K562 (cell line): Measurements from ENCODE around the gene FN3K. TPM values are rescaled to one million over a fixed set of nuclear protein-coding genes. Genes with fewer than 3 reads are reported as not detected.

ENCODE experiments used
- ATF7 ChIP-seq: fragments of 450-650 bp; IDR thresholded peaks from 2 replicates; pipeline ENCODE4 v1.7.1; 2014; ENCODE audit warnings: mild to moderate bottlenecking, moderate library complexity
- CEBPB ChIP-seq: fragments of 450-650 bp; IDR thresholded peaks from 2 replicates; pipeline ENCODE4 v1.6.1; 2016; ENCODE audit warnings: missing genetic modification characterization, missing compliant biosample characterization
- CREB1 ChIP-seq, 2 experiments: sonication (generic) in 1 of 2; formaldehyde crosslinking in 1 of 2; IDR thresholded peaks; 2 replicates each; pipeline versions ENCODE4 v1.6.1 to v1.8.0; 2012 to 2022; ENCODE audit warnings: inconsistent platforms in 1 of 2, mild to moderate bottlenecking in 1 of 2, missing genetic modification reagents in 1 of 2, moderate library complexity in 1 of 2
- CTBP1 ChIP-seq: fragments of 450-650 bp; IDR thresholded peaks from 2 replicates; pipeline ENCODE4 v1.6.1; 2016; ENCODE audit warnings: borderline replicate concordance
- E2F6 ChIP-seq, 2 experiments: IDR thresholded peaks; 2 replicates each; pipeline ENCODE4 v1.6.1; 2011; ENCODE audit warnings: borderline replicate concordance in 1 of 2, control low read depth in 1 of 2, low read depth in 1 of 2, low read length in 1 of 2, mild to moderate bottlenecking in 1 of 2, mixed read lengths in 1 of 2, moderate library complexity in 1 of 2; ENCODE audit not compliant: insufficient read depth in 1 of 2, insufficient read length in 1 of 2, poor library complexity in 1 of 2, severe bottlenecking in 1 of 2; ENCODE audit errors: extremely low read depth in 1 of 2
- EGR1 ChIP-seq: fragments of 450-650 bp; conservative IDR thresholded peaks from 2 replicates; pipeline ENCODE4 v1.6.1; 2017; ENCODE audit warnings: mild to moderate bottlenecking
- FOS ChIP-seq: IDR thresholded peaks from 3 replicates; pipeline ENCODE4 v1.6.1; 2011; ENCODE audit not compliant: insufficient read length; ENCODE audit errors: extremely low read depth
- GMEB1 ChIP-seq: fragments of 250-450 bp; sonication (Bioruptor Pico); IDR thresholded peaks from 2 replicates; pipeline ENCODE4 v1.4.0; 2020; ENCODE audit warnings: mild to moderate bottlenecking
- KDM5B ChIP-seq: fragments of 200-600 bp; sonication (generic); IDR thresholded peaks from 2 replicates; pipeline ENCODE4 v1.6.1; 2012; ENCODE audit warnings: low read depth, mild to moderate bottlenecking, moderate library complexity, low read length, control low read depth, inconsistent platforms; ENCODE audit not compliant: insufficient replicate concordance
- MAX ChIP-seq: sonication (generic); formaldehyde crosslinking; IDR thresholded peaks from 2 replicates; pipeline ENCODE4 v1.9.0; 2022; ENCODE audit warnings: mild to moderate bottlenecking, missing genetic modification reagents
- POU5F1 ChIP-seq: fragments of 150-350 bp; IDR thresholded peaks from 2 replicates; pipeline ENCODE4 v1.6.1; 2014; ENCODE audit warnings: borderline replicate concordance, low read length, low read depth, mild to moderate bottlenecking; ENCODE audit not compliant: partially characterized antibody
- RB1 ChIP-seq: fragments of 450-650 bp; IDR thresholded peaks from 2 replicates; pipeline ENCODE4 v1.6.1; 2017; ENCODE audit warnings: low read depth, mild to moderate bottlenecking
- RFX5 ChIP-seq: IDR thresholded peaks from 2 replicates; pipeline ENCODE4 v1.6.1; 2011; ENCODE audit warnings: low read depth, mild to moderate bottlenecking, improper control_type of control experiment, low read length
- SUPT5H ChIP-seq: fragments of 450-650 bp; IDR thresholded peaks from 2 replicates; pipeline ENCODE4 v1.6.1; 2016
- TFE3 ChIP-seq: fragments of 450-650 bp; formaldehyde crosslinking; IDR thresholded peaks from 2 replicates; pipeline ENCODE4 v1.4.0; 2020; ENCODE audit warnings: mild to moderate bottlenecking, mixed read lengths
- ZKSCAN8 ChIP-seq: fragments of 200-800 bp; sonication (Bioruptor generic); IDR thresholded peaks from 2 replicates; pipeline ENCODE4 v1.6.1; 2016; ENCODE audit warnings: missing genetic modification characterization, missing compliant biosample characterization
- ZNF143 ChIP-seq: sonication (generic); formaldehyde crosslinking; IDR thresholded peaks from 2 replicates; pipeline ENCODE4 v1.9.0; 2022; ENCODE audit warnings: mild to moderate bottlenecking, missing genetic modification reagents
- ZNF274 ChIP-seq: IDR thresholded peaks from 2 replicates; pipeline ENCODE4 v1.6.1; 2011; ENCODE audit warnings: low read depth, mild to moderate bottlenecking, low read length, moderate library complexity, borderline replicate concordance
- ZNF668 ChIP-seq: fragments of 250-450 bp; sonication (Bioruptor Pico); IDR thresholded peaks from 2 replicates; pipeline ENCODE4 v1.8.0; 2022; ENCODE audit warnings: mild to moderate bottlenecking, inconsistent platforms
- ZNF740 ChIP-seq, 3 experiments: fragments of 200-800 bp in 1 of 3; sonication (Bioruptor generic) in 1 of 3; sonication (generic) in 1 of 3; formaldehyde crosslinking in 1 of 3; IDR thresholded peaks; 2 replicates each; pipeline versions ENCODE4 v1.6.1 to v1.8.0; 2016 to 2022; ENCODE audit warnings: mild to moderate bottlenecking in 2 of 3, missing compliant biosample characterization in 2 of 3, missing genetic modification characterization in 2 of 3, missing genetic modification reagents in 1 of 3
- polyA plus RNA-seq, 8 experiments: library from polyadenylated mRNA; depleted of rRNA in 4 of 8; stranded (reverse) in 5 of 8; unstranded in 3 of 8; fragments of >200 nt; fragmentation: Nextera tagmentation in 2 of 8; fragmentation: Illumina TruSeq in 1 of 8; extraction: Ambion mirVana in 2 of 8; extraction: Trizol in 1 of 8; gene quantifications; 2 replicates each; pipeline versions ENCODE4 v1.2.1 to v1.2.3, GENCODE V29; 2011 to 2014; ENCODE audit warnings: inconsistent platforms in 1 of 8, missing spikeins in 1 of 8
- total RNA-seq, 7 experiments: library from RNA; depleted of rRNA in 6 of 7; stranded (reverse); fragments of >200 nt in 6 of 7; fragmentation: Illumina TruSeq in 2 of 7; extraction: Trizol in 2 of 7; gene quantifications; 2 replicates each; pipeline versions ENCODE4 v1.2.1 to v1.2.3, GENCODE V29; 2011 to 2021; ENCODE audit warnings: low replicate concordance in 1 of 7

FN3K gene
- total and polyA plus RNA-seq, 9 of the 15 experiments (the other 6 are each of a cell fraction or from before 2014, with no cell fraction given), result 0.08 to 22.7 (median 3.8) TPM

GRCh38 chr17:82698065-82698973 lies 37.1 kb upstream of the FN3K start, which contains the start of gene RAB40B (continued):
- TF ChIP-seq ZNF740 (CRISPR knock-in tag; IDR thresholded peaks at IDR 0.05), result peak; percentile 84; the same call in 1 of the 2 replicates
- peak in 1 of 2 experiments; percentile 45; a peak in 1 of 4 replicates for TF ChIP-seq ZNF740 (tag; IDR thresholded peaks at IDR 0.05)
- peak; percentile 48; the same call in 1 of the 2 replicates for TF ChIP-seq EGR1
- peak; percentile 48 for TF ChIP-seq KDM5B
- no peak for TF ChIP-seq CEBPB (tag)
- peak; percentile 32; the same call in 1 of the 2 replicates for TF ChIP-seq ATF7
- TF ChIP-seq MAX (CRISPR knock-in tag), result peak; percentile 52; the same call in 1 of the 2 replicates
- TF ChIP-seq POU5F1, result no peak
- no peak for TF ChIP-seq TFE3 (CRISPR knock-in tag)
- TF ChIP-seq CTBP1, result peak; percentile 30; the same call in 1 of the 2 replicates
- peak; percentile 92 for TF ChIP-seq FOS
- 0 out of 2 replicates have a peak, but pooled peaks have one; percentile 17 for TF ChIP-seq GMEB1
- TF ChIP-seq ZNF274, result no peak
- TF ChIP-seq ZNF143 (CRISPR knock-in tag), result no peak
- peak; percentile 81 for TF ChIP-seq CREB1 (IDR thresholded peaks at IDR 0.05)
- TF ChIP-seq CREB1 (CRISPR knock-in tag; IDR thresholded peaks at IDR 0.05), result peak; percentile 86
- peak; percentile 69 to 89 for TF ChIP-seq E2F6 (IDR thresholded peaks at IDR 0.05; ENCODE audit: borderline replicate concordance in 1 of 2, extremely low read depth in 1 of 2, insufficient read depth in 1 of 2, insufficient read length in 1 of 2, low read depth in 1 of 2, low read length in 1 of 2, poor library complexity in 1 of 2, severe bottlenecking in 1 of 2)
- TF ChIP-seq RB1, result peak; percentile 82
- TF ChIP-seq SUPT5H, result no peak
- TF ChIP-seq ZKSCAN8 (CRISPR knock-in tag), result no peak
- no peak for TF ChIP-seq ZNF668 (CRISPR knock-in tag)
- TF ChIP-seq RFX5, result peak; percentile 81
